Endothelial cell of umbilical vein (primary cell): ENCODE data around the gene DHCR7. TPM values are rescaled to one million over a fixed set of nuclear protein-coding genes. Genes with fewer than 3 reads are reported as not detected.

Experiments used
- BruUV-seq: library from RNA; stranded (reverse); fragments of 400-500 nt; replicated peaks from 2 replicates; lab custom pipeline; 2021; lab: Mats Ljungman, UMichigan
- CTCF ChIA-PET: fragments of 300-600, 350-600 bp; sonication (Branson Sonifier 250); formaldehyde crosslinking; loops from one replicate; lab custom pipeline; 2021; ENCODE audit warnings: antibody characterized with exemption, inconsistent platforms; lab: Charles Lee
- POLR2A ChIA-PET: fragments of 300-600, 350-600 bp; sonication (Branson Sonifier 250); formaldehyde crosslinking; loops from one replicate; lab custom pipeline; 2021; ENCODE audit warnings: antibody characterized with exemption, inconsistent platforms; lab: Charles Lee
- DNase-seq: peaks from one replicate; pipeline ENCODE4 v3.0.0-alpha.2; 2011; ENCODE audit warnings: low read depth, low spot score
- FAIRE-seq: peaks from 2 replicates; lab custom pipeline; 2011; peaks lifted over from hg19 to GRCh38; lab: Jason Lieb, UNC
- H2AFZ ChIP-seq: 2 replicates; pipeline ENCODE4 v1.6.0; 2012; ENCODE audit warnings: low read depth, low read length, control low read depth, inconsistent platforms
- H3K27ac ChIP-seq: 2 replicates; pipeline ENCODE4 v1.5.1; 2011; ENCODE audit warnings: low read depth, mild to moderate bottlenecking, control low read depth, low read length, moderate library complexity; ENCODE audit not compliant: insufficient read depth
- H3K27me3 ChIP-seq, 2 experiments: 2 replicates each; pipeline versions ENCODE4 v1.6.0 to v1.6.1; 2011; ENCODE audit warnings: low read length in 2 of 2, mixed read lengths in 1 of 2; ENCODE audit not compliant: control insufficient read depth in 2 of 2, insufficient read depth in 2 of 2
- H3K36me3 ChIP-seq, 2 experiments: 2 replicates in 1 of 2; 3 replicates in 1 of 2; pipeline ENCODE4 v1.5.1; 2011; ENCODE audit warnings: low read length in 2 of 2, mild to moderate bottlenecking in 1 of 2, moderate library complexity in 1 of 2; ENCODE audit not compliant: control insufficient read depth in 2 of 2, insufficient read depth in 2 of 2; ENCODE audit errors: extremely low read depth in 1 of 2
- H3K4me1 ChIP-seq: 3 replicates; pipeline ENCODE4 v1.5.1; 2011; ENCODE audit warnings: mild to moderate bottlenecking, low read length; ENCODE audit not compliant: control insufficient read depth, insufficient read depth; ENCODE audit errors: extremely low read depth
- H3K4me2 ChIP-seq: 2 replicates; pipeline ENCODE4 v1.6.1; 2011; ENCODE audit warnings: low read length, control low read depth, mixed read lengths; ENCODE audit not compliant: insufficient read depth
- H3K4me3 ChIP-seq, 3 experiments: fragments of 200-600 bp in 1 of 3; sonication (generic), shearing (Covaris generic) in 1 of 3; replicated peaks in 1 of 3; 2 replicates each; pipeline ENCODE4 v1.5.1; 2011 to 2016; ENCODE audit warnings: control low read depth in 3 of 3, low read length in 3 of 3, mild to moderate bottlenecking in 2 of 3, inconsistent platforms in 1 of 3, low read depth in 1 of 3, moderate library complexity in 1 of 3; ENCODE audit not compliant: insufficient read depth in 1 of 3
- H3K79me2 ChIP-seq: 2 replicates; pipeline ENCODE4 v1.6.0; 2012; ENCODE audit warnings: low read length, inconsistent platforms; ENCODE audit not compliant: control insufficient read depth, insufficient read depth
- H3K9ac ChIP-seq: replicated peaks from 2 replicates; pipeline ENCODE3; 2011; ENCODE audit warnings: low read length, control low read depth; ENCODE audit not compliant: insufficient read depth; ENCODE audit errors: extremely low read depth
- H3K9me1 ChIP-seq: replicated peaks from 3 replicates; pipeline ENCODE4 v1.6.0; 2011; ENCODE audit warnings: mild to moderate bottlenecking, low read length; ENCODE audit not compliant: control insufficient read depth, insufficient read depth; ENCODE audit errors: extremely low read depth
- H3K9me3 ChIP-seq: replicated peaks from 2 replicates; pipeline ENCODE4 v1.5.1; 2012; ENCODE audit warnings: low read length, inconsistent platforms; ENCODE audit not compliant: control insufficient read depth, insufficient read depth
- H4K20me1 ChIP-seq: replicated peaks from 2 replicates; pipeline ENCODE3; 2011; ENCODE audit warnings: mild to moderate bottlenecking, low read length; ENCODE audit not compliant: control insufficient read depth, insufficient read depth; ENCODE audit errors: extremely low read depth
- EZH2 ChIP-seq: IDR thresholded peaks from 2 replicates; pipeline ENCODE4 v1.6.1; 2012; ENCODE audit warnings: borderline replicate concordance, low read depth, mild to moderate bottlenecking, moderate library complexity, low read length, inconsistent platforms; ENCODE audit not compliant: severe bottlenecking
- FOS ChIP-seq: IDR thresholded peaks from 2 replicates; pipeline ENCODE4 v1.6.1; 2011; ENCODE audit warnings: mild to moderate bottlenecking, low read length, moderate library complexity, borderline replicate concordance; ENCODE audit not compliant: insufficient read depth
- GATA2 ChIP-seq: IDR thresholded peaks from 2 replicates; pipeline ENCODE4 v1.7.0; 2011; ENCODE audit warnings: low read depth, mild to moderate bottlenecking, moderate library complexity, mixed read lengths, low read length; ENCODE audit not compliant: insufficient read length, insufficient read depth
- JUN ChIP-seq: IDR thresholded peaks from 2 replicates; pipeline ENCODE4 v1.6.1; 2011; ENCODE audit warnings: borderline replicate concordance, low read depth; ENCODE audit not compliant: insufficient read length, insufficient read depth
- MYC ChIP-seq: IDR thresholded peaks from one replicate; pipeline ENCODE4 v1.6.1; 2011; ENCODE audit warnings: mild to moderate bottlenecking, low read depth, low read length
- POLR2A ChIP-seq: IDR thresholded peaks from 2 replicates; pipeline ENCODE4 v1.6.1; 2012; ENCODE audit warnings: low read depth, mild to moderate bottlenecking, control low read depth, low read length
- POLR2AphosphoS5 ChIP-seq: IDR thresholded peaks from 2 replicates; pipeline ENCODE4 v1.6.1; 2012; ENCODE audit warnings: low read depth, mild to moderate bottlenecking, control low read depth, low read length, moderate library complexity; ENCODE audit not compliant: insufficient read depth
- dilution Hi-C: fragments of 300-500 bp; cut with MboI; formaldehyde crosslinking; loops from one replicate; pipeline ENCODE4 v1.15.0; 2019; ENCODE audit warnings: low sequenced_read_pairs; ENCODE audit not compliant: extremely low pct_ligation_motif_present
- intact Hi-C: fragments of 100-400 bp; cut with micrococcal nuclease; formaldehyde crosslinking; loops from one replicate; pipeline ENCODE4 v1.10.0; 2022
- polyA plus RNA-seq, 4 experiments: library from polyadenylated mRNA; depleted of rRNA in 3 of 4; stranded (reverse) in 3 of 4; unstranded in 1 of 4; fragments of >200 nt; gene quantifications; 2 replicates each; pipeline versions ENCODE4 v1.2.1 to v1.2.3, GENCODE V29; 2011 to 2012; ENCODE audit warnings: missing spikeins in 1 of 4
- total RNA-seq: library from RNA; stranded (reverse); gene quantifications from 2 replicates; pipeline ENCODE4 v1.2.3, GENCODE V29; 2021
- TF ChIP-seq, protein P1 (sequence below): IDR thresholded peaks from 2 replicates; pipeline ENCODE4 v1.6.1; 2011; ENCODE audit not compliant: insufficient read depth, insufficient read length
- TF ChIP-seq, protein P2 (sequence below), 2 donors: IDR thresholded peaks; 1 replicate in 1 of 2; 2 replicates in 1 of 2; pipeline ENCODE4 v1.5.1; 2011; ENCODE audit warnings: low read length in 2 of 2, mild to moderate bottlenecking in 2 of 2, moderate library complexity in 2 of 2, control low read depth in 1 of 2, inconsistent platforms in 1 of 2, low read depth in 1 of 2; ENCODE audit not compliant: insufficient read depth in 1 of 2; ENCODE audit errors: extremely low read depth in 1 of 2

DHCR7 gene
- total and polyA plus RNA-seq, 2 donors (not counting 3 experiments of a cell fraction or from before 2014, with no cell fraction given) = 171 to 175 TPM

DNA sequence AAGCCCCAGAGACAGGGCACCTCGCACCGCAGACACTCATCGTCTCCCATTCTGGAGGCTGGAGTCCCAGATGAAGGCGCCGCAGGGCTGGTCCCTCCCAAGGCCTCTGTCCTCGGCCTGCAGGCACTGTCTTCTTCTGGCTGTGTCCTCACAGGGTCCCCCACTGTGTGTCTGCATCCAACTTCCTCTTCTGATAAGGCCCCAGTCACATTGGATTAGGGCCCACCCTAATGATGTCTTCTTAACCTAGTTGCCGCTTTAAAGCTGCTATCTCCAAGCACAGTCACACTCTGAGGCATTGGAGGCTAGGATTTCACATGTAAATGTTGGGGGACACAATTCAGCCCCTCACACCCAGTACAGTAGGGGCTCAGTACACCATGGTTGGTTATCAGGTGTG lies 48.9 kb downstream of the DHCR7 start:
- Histone ChIP-seq H3K27me3 (no peaks in the 10 kb centered on the region), H3K4me1 (no peaks in the 10 kb centered on the region), H3K27ac (no peak overlapping the region), H3K4me2 (no peak overlapping the region), H2AFZ (no peak overlapping the region), H3K4me3 (no peak overlapping the region), H3K79me2 (no peaks in the 10 kb centered on the region), H3K9ac (no peak overlapping the region), H4K20me1 (no peaks in the 10 kb centered on the region), H3K9me3 (no peaks in the 10 kb centered on the region), H3K36me3 (no peaks in the 10 kb centered on the region), H3K9me1 (no peaks in the 10 kb centered on the region)
- BruUV-seq = no TSS peak
- ChIA-PET CTCF (no interaction called here), POLR2A (no interaction called here)
- no peak for DNase-seq
- dilution Hi-C loops = no loop called here
- no peak for FAIRE-seq
- TF ChIP-seq, protein P1, sequence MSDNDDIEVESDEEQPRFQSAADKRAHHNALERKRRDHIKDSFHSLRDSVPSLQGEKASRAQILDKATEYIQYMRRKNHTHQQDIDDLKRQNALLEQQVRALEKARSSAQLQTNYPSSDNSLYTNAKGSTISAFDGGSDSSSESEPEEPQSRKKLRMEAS = no peak
- no peak for TF ChIP-seq POLR2AphosphoS5
- TF ChIP-seq MYC = no peak
- TF ChIP-seq EZH2 = no peak
- no peak for TF ChIP-seq GATA2
- TF ChIP-seq, protein P2, sequence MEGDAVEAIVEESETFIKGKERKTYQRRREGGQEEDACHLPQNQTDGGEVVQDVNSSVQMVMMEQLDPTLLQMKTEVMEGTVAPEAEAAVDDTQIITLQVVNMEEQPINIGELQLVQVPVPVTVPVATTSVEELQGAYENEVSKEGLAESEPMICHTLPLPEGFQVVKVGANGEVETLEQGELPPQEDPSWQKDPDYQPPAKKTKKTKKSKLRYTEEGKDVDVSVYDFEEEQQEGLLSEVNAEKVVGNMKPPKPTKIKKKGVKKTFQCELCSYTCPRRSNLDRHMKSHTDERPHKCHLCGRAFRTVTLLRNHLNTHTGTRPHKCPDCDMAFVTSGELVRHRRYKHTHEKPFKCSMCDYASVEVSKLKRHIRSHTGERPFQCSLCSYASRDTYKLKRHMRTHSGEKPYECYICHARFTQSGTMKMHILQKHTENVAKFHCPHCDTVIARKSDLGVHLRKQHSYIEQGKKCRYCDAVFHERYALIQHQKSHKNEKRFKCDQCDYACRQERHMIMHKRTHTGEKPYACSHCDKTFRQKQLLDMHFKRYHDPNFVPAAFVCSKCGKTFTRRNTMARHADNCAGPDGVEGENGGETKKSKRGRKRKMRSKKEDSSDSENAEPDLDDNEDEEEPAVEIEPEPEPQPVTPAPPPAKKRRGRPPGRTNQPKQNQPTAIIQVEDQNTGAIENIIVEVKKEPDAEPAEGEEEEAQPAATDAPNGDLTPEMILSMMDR (IDR thresholded peaks at IDR 0.05; ENCODE audit: extremely low read depth in 1 of 2, insufficient read depth in 1 of 2, low read depth in 1 of 2, low read length in 2 of 2) = no peak
- no peak for TF ChIP-seq POLR2A
- no peak for TF ChIP-seq JUN
- no peak for TF ChIP-seq FOS
- intact Hi-C loops = no loop called here
